ENCODE data around the gene RAD51AP2. TPM values are rescaled to one million over a fixed set of nuclear protein-coding genes. Genes with fewer than 3 reads are reported as not detected.
A peak's percentile ranks its signal among the peaks of the same experiment; 100 is the strongest.

Gene RAD51AP2
- total and polyA plus RNA-seq, 2 of the 13 experiments (the other 11 are each of a cell fraction or from before 2014, with no cell fraction given), result 0.11 to 0.12 TPM

GRCh38 chr2:17538844-17539554 lies 20.8 kb upstream of the RAD51AP2 start:
- CTCF ChIA-PET (ENCODE audit: low intra/inter-chr PET ratio, low total read pairs), result no interaction called here
- Histone ChIP-seq H3K79me2 (ENCODE audit: insufficient read depth, low read length) (peaks cover 44% of the 10 kb centered on the region), H3K4me2 (ENCODE audit: low read depth, low read length) (peak overlapping the region; percentile 83), H3K4me1 (ENCODE audit: insufficient read depth, low read length) (peaks cover 31% of the 10 kb centered on the region), H3K27me3 (ENCODE audit: control insufficient read depth in 1 of 2, insufficient read depth in 2 of 2, low read length in 2 of 2) (peaks cover 0 to 3% of the 10 kb centered on the region in 2 experiments; a peak in 1 of 5 replicates), H3K27ac (ENCODE audit: extremely low read length, insufficient read depth, low read length) (peak overlapping the region; percentile 94), H3K9ac (ENCODE audit: insufficient read depth, low read depth, low read length) (peak overlapping the region; percentile 78), H3K9me3 (ENCODE audit: low read length) (no peaks in the 10 kb centered on the region), H4K20me1 (ENCODE audit: insufficient read depth, low read length) (no peaks in the 10 kb centered on the region), H3K4me3 (replicated peaks in 1 of 3; ENCODE audit: insufficient read depth in 1 of 3, low read depth in 2 of 3, low read length in 3 of 3) (peak overlapping the region; percentile 78 to 97 (median 83)), H2AFZ (ENCODE audit: low read length) (peak overlapping the region; percentile 98), H3K36me3 (replicated peaks in 1 of 2; ENCODE audit: control insufficient read depth in 1 of 2, insufficient read depth in 2 of 2, low read length in 2 of 2) (no peaks in the 10 kb centered on the region)
- POLR2A ChIA-PET, result interaction anchor here (1.0 to 3.6 kb wide), 11 partner anchors 11 to 59 kb away, joined by 3 to 32 read pairs (median 9); partner anchors contain the start of gene RAD51AP2
- WGBS (ENCODE audit: low lambda C conversion rate), result 2% methylated on average over 49 of the region's 52 CpGs
- BruUV-seq (replicated peaks), result no TSS peak
- FAIRE-seq (no peak), ATAC-seq (peak; percentile 80), DNase-seq (ENCODE audit: low spot score) (peak; percentile 83)
- in situ Hi-C loops (cut with HindIII; ENCODE audit: extremely low pct_ligation_motif_present, low pct_unique_long_range_greater_than_20kb) (no loop called here), intact Hi-C loops (cut with micrococcal nuclease; ENCODE audit: unreplicated experiment) (loop anchor here (1.0 kb wide), 3 partner anchors 21 to 59 kb away; partner anchors contain the start of gene RAD51AP2)
- peak; percentile 96 for TF ChIP-seq ZKSCAN8 (CRISPR knock-in tag; IDR thresholded peaks at IDR 0.05; ENCODE audit: borderline replicate concordance)
- peak; percentile 78; the same call in 1 of the 2 replicates for TF ChIP-seq RFXANK (CRISPR knock-in tag; IDR thresholded peaks at IDR 0.05)
- TF ChIP-seq MXD3 (CRISPR knock-in tag; IDR thresholded peaks at IDR 0.05), result peak; percentile 95
- TF ChIP-seq GFI1 (CRISPR knock-in tag; IDR thresholded peaks at IDR 0.05; ENCODE audit: borderline replicate concordance), result no peak
- TF ChIP-seq KLF11 (CRISPR knock-in tag; IDR thresholded peaks at IDR 0.05), result peak; percentile 45; the same call in 1 of the 2 replicates
- peak; percentile 98 for TF ChIP-seq ZNF142 (CRISPR knock-in tag; IDR thresholded peaks at IDR 0.05)
- TF ChIP-seq REST (IDR thresholded peaks at IDR 0.05; ENCODE audit: borderline replicate concordance in 1 of 2, low read depth in 1 of 2, low read length in 2 of 2), result no peak; a peak in 1 of 4 replicates
- TF ChIP-seq ZNF263 (CRISPR knock-in tag; IDR thresholded peaks at IDR 0.05), result peak; percentile 78
- TF ChIP-seq RAD21 (CRISPR knock-in tag; IDR thresholded peaks at IDR 0.05), result peak; percentile 82

Data from HepG2 (cell line).